Nephron (organoid): ENCODE measurements around the gene HECW1.

Experiments
- H3K27ac Mint-ChIP-seq, 3 experiments: 2 replicates each; pipeline ENCODE4 v1.8.0; 2020; ENCODE audit warnings: mixed read lengths in 3 of 3, mild to moderate bottlenecking in 2 of 3, moderate library complexity in 1 of 3
- H3K27me3 Mint-ChIP-seq: 2 replicates; pipeline ENCODE4 v1.8.0; 2021; ENCODE audit warnings: low read depth, mild to moderate bottlenecking, moderate library complexity, mixed read lengths
- H3K36me3 Mint-ChIP-seq: 2 replicates; pipeline ENCODE4 v1.8.0; 2020; ENCODE audit warnings: low read depth, mixed read lengths
- H3K4me1 Mint-ChIP-seq: 2 replicates; pipeline ENCODE4 v1.8.0; 2020; ENCODE audit warnings: mixed read lengths
- H3K4me3 Mint-ChIP-seq, 3 experiments: 2 replicates each; pipeline ENCODE4 v1.8.0; 2020; ENCODE audit warnings: mild to moderate bottlenecking in 3 of 3, mixed read lengths in 3 of 3, moderate library complexity in 2 of 3
- H3K9me3 Mint-ChIP-seq: 2 replicates; pipeline ENCODE4 v1.8.0; 2020; ENCODE audit warnings: mixed read lengths
- TF ChIP-seq, protein P1 (sequence below), 3 experiments: fragments of 200-600 bp; sonication (generic); IDR thresholded peaks; one replicate each; pipeline ENCODE4 v1.5.0; 2021; ENCODE audit warnings: antibody characterized with exemption in 3 of 3; ENCODE audit not compliant: unreplicated experiment in 3 of 3

The HECW1 gene

DNA sequence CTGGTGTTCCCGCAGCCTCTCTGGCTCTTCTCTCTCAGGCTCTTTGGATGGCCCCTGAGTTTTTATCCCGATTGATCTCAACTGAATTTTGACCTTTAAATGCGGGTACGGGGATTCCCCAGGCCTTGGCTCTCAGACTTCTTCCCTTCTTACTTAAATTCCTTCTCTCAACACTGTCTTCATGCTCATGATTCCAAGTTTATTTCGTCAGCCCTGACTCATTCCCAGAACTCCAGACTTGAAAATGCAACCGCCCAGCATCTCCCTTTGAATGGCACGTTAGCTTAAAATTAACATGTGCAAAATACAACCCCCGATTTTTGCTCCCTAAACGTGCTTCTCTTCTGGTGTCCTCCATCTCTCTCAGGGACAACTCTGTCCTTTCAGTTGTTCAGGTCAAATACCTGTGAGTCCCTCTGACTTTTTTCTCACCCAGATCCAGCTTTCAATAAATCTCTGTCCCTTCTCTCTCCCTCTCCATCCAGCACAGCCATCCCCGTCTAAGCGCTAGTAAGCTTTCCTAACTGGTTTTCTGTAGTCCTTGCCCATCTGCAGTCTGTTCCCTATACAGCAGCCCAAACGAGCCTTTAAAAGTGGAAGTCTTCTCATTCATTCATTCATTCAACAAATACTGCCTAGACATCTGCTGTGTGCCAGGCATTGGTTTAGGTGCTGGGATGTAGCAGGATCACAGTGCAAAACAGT lies 7.1 kb downstream of the HECW1 start:
- no peaks in the 10 kb centered on the region for H3K36me3 Mint-ChIP-seq

DNA sequence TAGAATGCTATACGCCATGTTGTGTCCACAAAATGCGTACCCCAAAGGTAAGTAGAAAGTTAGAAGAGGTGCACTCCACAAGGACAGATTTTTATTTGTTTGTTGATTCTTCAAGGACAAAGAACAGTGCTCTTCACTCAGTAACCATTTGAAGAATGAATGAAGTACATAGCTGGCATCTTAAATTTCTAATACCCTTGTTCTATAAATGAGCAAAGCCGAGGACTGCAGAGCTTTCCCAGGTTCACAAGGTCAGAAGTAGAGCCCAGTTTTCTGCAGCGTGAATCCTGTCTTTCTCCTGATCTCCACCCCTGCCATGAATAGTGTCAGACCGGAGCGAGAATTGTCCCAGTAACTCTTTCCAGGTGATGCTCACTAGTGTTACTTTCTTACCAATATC lies 9.5 kb downstream of the HECW1 start:
- Mint-ChIP-seq H3K4me1 (no peaks in the 10 kb centered on the region), H3K36me3 (no peaks in the 10 kb centered on the region), H3K27me3 (peaks cover 27% of the 10 kb centered on the region), H3K27ac (no peak overlapping the region), H3K9me3 (no peaks in the 10 kb centered on the region), H3K4me3 (no peak overlapping the region)
- TF ChIP-seq, protein P1, sequence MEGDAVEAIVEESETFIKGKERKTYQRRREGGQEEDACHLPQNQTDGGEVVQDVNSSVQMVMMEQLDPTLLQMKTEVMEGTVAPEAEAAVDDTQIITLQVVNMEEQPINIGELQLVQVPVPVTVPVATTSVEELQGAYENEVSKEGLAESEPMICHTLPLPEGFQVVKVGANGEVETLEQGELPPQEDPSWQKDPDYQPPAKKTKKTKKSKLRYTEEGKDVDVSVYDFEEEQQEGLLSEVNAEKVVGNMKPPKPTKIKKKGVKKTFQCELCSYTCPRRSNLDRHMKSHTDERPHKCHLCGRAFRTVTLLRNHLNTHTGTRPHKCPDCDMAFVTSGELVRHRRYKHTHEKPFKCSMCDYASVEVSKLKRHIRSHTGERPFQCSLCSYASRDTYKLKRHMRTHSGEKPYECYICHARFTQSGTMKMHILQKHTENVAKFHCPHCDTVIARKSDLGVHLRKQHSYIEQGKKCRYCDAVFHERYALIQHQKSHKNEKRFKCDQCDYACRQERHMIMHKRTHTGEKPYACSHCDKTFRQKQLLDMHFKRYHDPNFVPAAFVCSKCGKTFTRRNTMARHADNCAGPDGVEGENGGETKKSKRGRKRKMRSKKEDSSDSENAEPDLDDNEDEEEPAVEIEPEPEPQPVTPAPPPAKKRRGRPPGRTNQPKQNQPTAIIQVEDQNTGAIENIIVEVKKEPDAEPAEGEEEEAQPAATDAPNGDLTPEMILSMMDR (IDR thresholded peaks at IDR 0.05; ENCODE audit: unreplicated experiment in 3 of 3): no peak

More for the DNA sequence above, 7.1 kb downstream of the HECW1 start:
- H3K4me1 Mint-ChIP-seq: no peaks in the 10 kb centered on the region
- no peaks in the 10 kb centered on the region for H3K9me3 Mint-ChIP-seq
- no peak overlapping the region for H3K4me3 Mint-ChIP-seq
- TF ChIP-seq, protein P1 (IDR thresholded peaks at IDR 0.05; ENCODE audit: unreplicated experiment in 3 of 3): no peak
- peaks cover 23% of the 10 kb centered on the region for H3K27me3 Mint-ChIP-seq
- H3K27ac Mint-ChIP-seq: no peak overlapping the region

DNA sequence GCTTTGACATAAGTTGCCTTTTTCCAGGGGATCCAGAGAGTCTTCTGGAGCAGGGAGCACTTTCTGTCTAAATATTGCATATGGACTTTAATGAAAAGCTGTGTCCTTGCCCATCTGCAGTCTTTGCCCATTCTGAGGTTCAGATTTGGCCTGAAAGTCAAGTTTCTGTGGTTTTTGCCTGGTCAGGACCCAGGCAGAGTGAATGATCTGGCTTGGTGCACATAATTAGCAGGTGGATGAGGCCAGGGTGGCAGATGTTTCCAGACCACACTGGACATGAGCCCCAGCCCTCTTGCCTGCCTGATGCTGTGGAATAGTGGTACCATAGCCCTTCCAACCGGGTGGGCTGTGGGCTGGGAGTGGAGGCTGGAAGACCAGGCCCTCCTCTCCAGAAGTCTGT lies 11.0 kb downstream of the HECW1 start:
- H3K27me3 Mint-ChIP-seq: peaks cover 27% of the 10 kb centered on the region
- no peak overlapping the region for H3K27ac Mint-ChIP-seq
- no peaks in the 10 kb centered on the region for H3K36me3 Mint-ChIP-seq
- TF ChIP-seq, protein P1 (IDR thresholded peaks at IDR 0.05; ENCODE audit: unreplicated experiment in 3 of 3): no peak
- H3K4me1 Mint-ChIP-seq: no peaks in the 10 kb centered on the region
- H3K4me3 Mint-ChIP-seq: no peak overlapping the region
- H3K9me3 Mint-ChIP-seq: no peaks in the 10 kb centered on the region

DNA sequence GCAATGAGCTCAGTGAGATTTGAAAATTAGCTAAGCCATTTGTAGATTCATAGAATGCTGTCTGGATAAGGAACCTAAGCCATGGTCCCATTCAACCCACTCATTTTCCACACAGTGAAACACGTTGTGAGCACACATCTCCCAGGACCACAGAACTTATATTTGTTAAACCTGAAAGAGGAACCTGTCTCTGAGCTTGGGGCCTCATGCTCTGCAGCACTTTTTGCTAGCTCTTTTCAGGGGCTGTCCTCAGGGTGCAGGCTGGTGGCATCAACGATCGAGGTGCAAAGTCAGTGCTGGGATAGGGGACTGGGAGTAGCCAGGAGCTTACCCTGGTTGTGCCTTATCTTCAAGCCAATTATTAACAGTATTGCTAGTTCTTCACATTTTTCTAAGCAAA lies 11.9 kb downstream of the HECW1 start:
- TF ChIP-seq, protein P1 (IDR thresholded peaks at IDR 0.05; ENCODE audit: unreplicated experiment in 3 of 3): no peak
- Mint-ChIP-seq H3K27me3 (peaks cover 27% of the 10 kb centered on the region), H3K4me1 (no peaks in the 10 kb centered on the region), H3K27ac (no peak overlapping the region), H3K4me3 (no peak overlapping the region), H3K9me3 (no peaks in the 10 kb centered on the region), H3K36me3 (no peaks in the 10 kb centered on the region)

DNA sequence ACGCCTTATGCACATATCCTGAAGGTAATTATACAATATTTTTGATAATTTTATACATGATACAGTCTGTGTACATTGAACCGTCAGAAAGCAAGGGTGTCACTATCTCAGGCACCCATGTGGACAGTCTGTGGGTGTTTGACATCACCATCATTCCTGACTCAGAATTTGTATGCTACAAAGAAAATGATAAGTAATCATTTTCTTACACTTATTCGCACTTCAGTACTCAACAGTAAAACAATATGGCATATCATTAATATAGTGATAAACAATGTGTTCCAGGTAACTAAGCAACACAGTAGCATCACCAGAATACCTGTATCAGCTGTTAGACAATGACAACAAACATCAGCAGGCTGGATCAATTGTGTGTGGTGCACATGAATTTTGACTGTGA lies 17.9 kb downstream of the HECW1 start:
- Mint-ChIP-seq H3K4me1 (no peaks in the 10 kb centered on the region), H3K27ac (no peak overlapping the region), H3K4me3 (no peak overlapping the region), H3K36me3 (no peaks in the 10 kb centered on the region), H3K9me3 (no peaks in the 10 kb centered on the region), H3K27me3 (peaks cover 8% of the 10 kb centered on the region)
- TF ChIP-seq, protein P1 (IDR thresholded peaks at IDR 0.05; ENCODE audit: unreplicated experiment in 3 of 3): no peak

DNA sequence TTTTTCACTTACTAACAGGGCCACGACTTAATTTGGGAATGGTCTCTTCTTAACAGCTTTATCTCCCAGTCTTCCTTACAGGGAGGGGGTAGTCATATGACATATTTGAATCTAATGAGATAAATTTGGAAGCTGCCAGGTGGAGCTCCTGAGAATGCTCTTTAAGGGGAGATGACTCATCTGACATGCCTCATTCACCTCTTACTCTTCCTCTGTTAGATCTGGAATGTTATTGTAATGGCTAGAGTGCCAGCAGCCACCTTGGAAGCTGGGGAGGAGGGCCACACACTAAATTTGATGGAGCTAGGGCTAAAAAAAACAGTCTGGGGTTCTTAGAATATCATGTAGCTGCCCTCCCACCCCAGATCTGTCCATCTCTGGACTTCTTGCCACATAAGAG lies 22.7 kb downstream of the HECW1 start:
- Mint-ChIP-seq H3K9me3 (no peaks in the 10 kb centered on the region), H3K4me3 (no peak overlapping the region), H3K4me1 (peaks cover 14% of the 10 kb centered on the region), H3K27ac (no peak overlapping the region), H3K36me3 (no peaks in the 10 kb centered on the region), H3K27me3 (peaks cover 8% of the 10 kb centered on the region)
- TF ChIP-seq, protein P1 (IDR thresholded peaks at IDR 0.05; ENCODE audit: unreplicated experiment in 3 of 3): no peak
